GM21619 (cell line): ENCODE results near the gene BLMH.
A peak's percentile ranks its signal among the peaks of the same experiment; 100 is the strongest.

Experiments used
- ATAC-seq: cut with Tn5 transposase; IDR thresholded peaks from one replicate; pipeline ENCODE4 v1.9.1; 2021; ENCODE audit not compliant: unreplicated experiment

BLMH gene

DNA sequence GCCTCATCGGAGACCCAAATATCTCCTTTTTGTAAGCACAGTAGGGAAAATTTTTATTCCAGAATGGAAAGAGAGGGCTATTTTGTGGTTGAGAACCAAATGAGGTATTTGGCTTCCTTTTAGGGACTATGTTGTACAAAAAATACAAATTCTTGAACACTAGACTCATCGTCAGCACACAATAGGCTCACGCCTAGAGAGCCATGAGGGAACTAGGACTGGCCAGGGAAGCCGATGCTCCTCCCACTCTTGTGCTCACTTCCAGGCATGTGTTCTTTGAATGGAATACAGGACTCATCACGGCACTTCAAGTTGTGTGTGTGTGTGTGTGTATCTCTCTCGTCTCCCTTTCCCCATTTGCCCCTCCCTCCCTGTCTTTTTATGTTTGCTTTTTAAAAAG lies 17.8 kb upstream of the BLMH start:
- ATAC-seq, result no peak

- no peak for ATAC-seq
These were observed 16.7 kb upstream of the BLMH start for GRCh38 chr17:30308406-30308805.

- ATAC-seq, result no peak
These were observed 13.0 kb upstream of the BLMH start for GRCh38 chr17:30304778-30305177.

GRCh38 chr17:30302241-30302640 lies 10.5 kb upstream of the BLMH start:
- no peak for ATAC-seq

- ATAC-seq, result no peak
These were observed 9.1 kb upstream of the BLMH start for GRCh38 chr17:30300818-30301217.

GRCh38 chr17:30299000-30299399 lies 7.3 kb upstream of the BLMH start:
- no peak for ATAC-seq

GRCh38 chr17:30297715-30298114 lies 6.0 kb upstream of the BLMH start:
- ATAC-seq, result no peak

GRCh38 chr17:30296499-30297080 lies 4.8 kb upstream of the BLMH start:
- no peak for ATAC-seq

GRCh38 chr17:30292286-30292858 lies 628 bp upstream of the BLMH start:
- no peak for ATAC-seq

GRCh38 chr17:30290696-30291542 lies 825 bp downstream of the BLMH start:
- ATAC-seq, result peak; percentile 49

DNA sequence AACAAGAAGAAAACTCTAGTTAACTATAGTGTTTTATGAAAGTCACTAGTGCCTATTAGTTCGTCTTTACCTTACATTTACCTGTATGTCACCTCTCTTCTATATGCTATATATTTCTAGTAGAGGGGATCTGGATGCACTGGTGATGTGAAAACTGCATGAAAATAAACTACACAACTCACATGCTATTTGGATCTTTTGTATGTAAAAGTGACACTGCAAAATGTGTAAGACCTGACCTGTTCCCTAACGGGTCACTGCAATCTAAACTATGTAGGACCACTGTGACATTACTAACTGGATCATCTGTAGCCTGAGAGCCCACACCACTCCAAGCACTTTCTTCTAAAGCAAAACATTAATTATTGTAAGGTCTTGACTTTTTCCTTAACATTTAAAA lies 1.7 kb downstream of the BLMH start:
- ATAC-seq, result no peak

DNA sequence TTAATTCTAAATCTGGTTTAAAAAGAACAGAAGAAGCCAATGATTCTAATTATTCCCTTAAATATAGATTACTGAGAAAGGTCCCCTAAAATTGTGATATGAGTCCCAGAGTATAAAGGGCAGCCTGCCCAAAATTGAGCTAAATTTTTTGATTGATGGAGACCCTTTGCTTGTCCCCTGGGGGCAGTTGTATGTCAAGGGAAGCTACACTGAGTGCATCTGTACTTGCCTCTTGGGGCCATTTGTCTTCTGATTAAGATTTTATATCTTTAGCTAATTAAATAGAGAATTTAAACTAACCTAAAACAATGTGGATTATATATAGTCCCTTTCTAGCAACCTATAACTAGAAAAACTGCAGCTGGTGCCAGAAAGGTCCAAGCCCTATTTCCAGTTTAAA lies 12.6 kb downstream of the BLMH start:
- ATAC-seq, result no peak

DNA sequence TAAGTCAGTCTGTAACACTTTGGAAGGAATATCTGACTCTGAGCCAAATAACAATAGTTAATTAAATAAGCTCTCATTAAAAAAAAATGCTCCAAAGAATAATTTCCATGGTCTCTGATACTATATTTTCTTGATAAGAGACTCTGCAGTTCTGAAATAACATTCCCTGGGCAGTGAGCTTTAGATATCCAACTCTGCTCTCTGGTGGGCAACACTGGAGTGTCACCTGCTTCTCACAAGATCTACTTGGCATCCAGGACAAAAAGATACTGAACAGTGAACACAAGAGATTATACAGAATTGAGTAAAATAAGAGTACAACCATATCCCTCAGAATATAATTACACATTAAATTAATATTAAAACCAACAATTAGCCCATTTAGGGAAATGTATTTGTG lies 13.7 kb downstream of the BLMH start:
- no peak for ATAC-seq

DNA sequence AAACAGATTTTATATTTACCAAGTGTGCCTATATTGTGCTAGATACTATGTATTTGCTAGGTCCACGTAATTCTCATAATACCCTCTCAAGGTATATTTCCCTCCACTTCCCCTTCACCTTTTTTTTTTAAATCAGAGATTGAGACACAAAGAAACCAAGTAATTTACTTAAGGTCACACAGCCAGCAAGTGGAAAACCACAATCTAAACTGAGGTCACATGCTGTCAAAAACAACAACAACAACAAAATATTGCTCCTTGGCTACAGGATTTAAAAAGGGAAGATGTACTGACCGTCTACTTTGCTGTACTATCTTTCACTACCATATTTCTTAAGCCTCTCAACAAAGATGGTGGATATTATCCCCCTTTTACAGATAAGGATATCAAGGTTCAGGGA lies 15.8 kb downstream of the BLMH start:
- ATAC-seq, result no peak

DNA sequence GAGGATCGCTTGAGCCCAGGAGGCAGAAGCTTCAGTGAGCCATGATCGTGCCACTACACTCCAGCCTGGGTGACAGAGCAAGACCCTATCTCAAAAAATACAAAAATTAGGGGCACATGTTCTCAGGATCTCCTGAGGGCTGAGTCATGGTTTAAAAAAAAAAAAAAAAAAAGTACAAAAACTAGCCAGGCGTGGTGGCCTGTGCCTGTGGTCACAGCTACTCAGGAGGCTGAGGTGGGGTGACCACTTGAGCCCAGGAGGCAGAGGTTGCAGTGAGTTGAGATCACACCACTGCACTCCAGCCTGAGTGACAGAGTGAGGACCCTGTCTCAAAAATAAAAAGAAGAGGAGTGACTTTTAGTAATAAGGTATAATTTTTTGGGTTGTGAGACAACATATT lies 16.9 kb downstream of the BLMH start:
- no peak for ATAC-seq

DNA sequence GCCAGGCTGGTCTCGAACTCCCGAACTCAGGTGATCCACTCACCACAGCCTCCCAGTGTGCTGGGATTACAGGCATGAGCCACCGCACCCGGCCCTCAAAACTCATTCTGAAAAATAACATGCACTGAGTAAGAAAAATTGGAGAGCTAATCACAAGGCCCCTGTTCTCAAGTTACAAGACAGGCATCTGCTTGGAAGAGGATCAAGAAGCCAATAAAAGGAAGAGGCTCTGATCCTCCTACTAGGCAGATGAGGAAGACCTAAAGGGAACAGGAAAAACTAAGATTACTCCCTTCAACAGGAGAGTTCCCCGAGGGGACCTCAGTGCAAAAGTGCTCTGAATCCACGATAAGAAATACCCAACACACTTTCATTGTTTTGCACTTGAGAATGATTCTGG lies 18.4 kb downstream of the BLMH start:
- no peak for ATAC-seq

DNA sequence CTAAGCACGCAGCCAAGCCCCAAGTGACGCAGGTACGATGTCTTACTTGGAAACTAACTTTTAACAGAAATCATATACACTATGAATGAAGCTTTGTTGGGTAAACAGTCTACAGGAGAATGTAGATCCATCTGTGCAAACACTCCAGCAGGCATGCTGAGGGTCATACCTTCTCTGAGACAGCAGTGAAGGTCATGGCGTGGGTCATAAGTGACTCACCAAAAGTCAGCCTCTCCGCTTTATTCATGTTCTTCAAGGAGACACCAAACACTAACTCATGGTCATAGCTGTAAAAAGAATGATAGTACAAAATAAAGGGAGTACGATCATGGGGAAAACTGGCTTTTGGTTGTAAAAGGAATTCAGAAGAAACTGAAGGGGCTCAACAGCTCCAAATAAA lies 20.6 kb downstream of the BLMH start:
- no peak for ATAC-seq

GRCh38 chr17:30267625-30268024 lies 24.1 kb downstream of the BLMH start:
- ATAC-seq, result no peak

DNA sequence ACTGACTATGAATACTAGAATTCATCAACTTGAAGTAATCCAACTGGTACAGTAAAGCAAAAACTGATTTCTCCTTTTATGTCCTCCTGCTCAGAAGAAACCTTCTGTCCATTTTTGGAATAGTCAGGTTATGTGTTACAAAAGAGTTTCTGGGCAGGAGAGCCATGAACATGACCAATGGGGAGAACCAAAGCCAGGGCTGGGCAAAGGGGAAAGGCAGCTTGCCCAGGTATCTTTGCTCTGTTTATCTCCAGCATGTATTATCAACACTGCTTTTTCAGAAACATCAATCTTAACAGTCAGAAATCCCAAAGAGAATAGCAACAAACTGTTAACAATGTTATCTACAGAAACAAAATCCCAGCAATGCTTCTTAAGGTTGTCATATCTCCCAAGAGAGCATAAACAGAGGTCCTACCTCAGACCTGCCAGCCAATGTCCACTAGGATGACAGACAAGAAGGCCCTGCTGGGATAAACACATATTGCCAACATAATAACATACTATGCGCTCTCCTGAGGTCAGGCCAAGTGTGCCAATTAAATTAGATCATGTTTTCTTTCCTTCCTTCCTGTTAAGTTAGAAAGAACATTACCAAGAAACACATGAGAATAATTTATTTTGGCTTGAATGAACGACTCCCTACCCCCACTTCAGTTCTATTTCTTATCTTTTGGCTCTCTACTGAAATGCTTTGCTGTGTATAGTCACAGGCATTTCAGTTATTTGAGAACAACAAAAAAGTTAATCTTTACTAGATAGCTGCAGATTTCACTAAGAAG lies 28.0 kb downstream of the BLMH start:
- ATAC-seq, result no peak

- no peak for ATAC-seq
These were observed 34.8 kb downstream of the BLMH start for GRCh38 chr17:30256756-30257506.

DNA sequence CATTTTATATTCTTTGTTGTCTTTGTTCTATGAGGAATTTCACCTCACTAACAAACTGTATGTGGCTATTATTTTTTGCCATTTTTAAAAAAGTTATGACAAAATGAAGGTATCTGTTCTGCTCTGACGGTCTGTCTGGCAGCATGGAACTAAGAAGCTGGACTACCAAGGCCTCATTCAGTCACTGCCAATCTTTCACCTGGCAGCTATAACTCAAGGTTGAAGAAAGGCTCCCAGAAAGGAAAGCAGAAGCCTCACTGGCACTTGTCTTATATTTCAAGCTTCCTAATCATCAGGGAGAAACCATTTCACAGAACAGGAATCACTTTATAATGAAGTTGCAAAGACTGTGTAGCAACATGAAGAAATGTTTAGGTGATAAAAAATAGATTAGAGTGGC lies 37.6 kb downstream of the BLMH start:
- no peak for ATAC-seq
